ELR (cell line): ENCODE data around the gene ZCCHC14.
A peak's percentile ranks its signal among the peaks of the same experiment; 100 is the strongest.
"Not testable (repeated sequence)": the region's sequence is repeated elsewhere in the genome, so short reads cannot be mapped to it uniquely, and the experiment has no call there.

Source experiments
- DNase-seq: peaks from one replicate; pipeline ENCODE4 v3.0.0-alpha.2; 2015; ENCODE audit warnings: low read depth

ZCCHC14 gene

DNA sequence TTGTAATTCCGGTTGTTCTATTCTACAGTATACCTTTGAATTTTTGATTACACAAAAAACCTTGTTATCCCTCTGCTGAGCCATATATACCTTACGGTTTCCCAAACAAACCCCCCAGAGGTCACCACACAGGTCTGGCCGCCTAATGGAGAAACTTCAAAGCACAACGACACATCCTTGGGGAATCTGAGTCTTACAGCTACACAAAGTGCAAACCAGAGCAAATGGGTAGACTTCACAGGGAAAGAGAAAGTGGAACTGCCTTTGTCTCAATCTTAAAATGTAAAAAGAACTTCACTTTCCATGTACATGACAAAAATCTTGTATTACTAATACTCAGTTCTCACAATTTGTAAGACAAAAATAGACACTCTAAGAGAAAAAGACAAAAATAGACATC, 111.9 kb downstream of the ZCCHC14 start:
- peak; percentile 41 for DNase-seq

DNA sequence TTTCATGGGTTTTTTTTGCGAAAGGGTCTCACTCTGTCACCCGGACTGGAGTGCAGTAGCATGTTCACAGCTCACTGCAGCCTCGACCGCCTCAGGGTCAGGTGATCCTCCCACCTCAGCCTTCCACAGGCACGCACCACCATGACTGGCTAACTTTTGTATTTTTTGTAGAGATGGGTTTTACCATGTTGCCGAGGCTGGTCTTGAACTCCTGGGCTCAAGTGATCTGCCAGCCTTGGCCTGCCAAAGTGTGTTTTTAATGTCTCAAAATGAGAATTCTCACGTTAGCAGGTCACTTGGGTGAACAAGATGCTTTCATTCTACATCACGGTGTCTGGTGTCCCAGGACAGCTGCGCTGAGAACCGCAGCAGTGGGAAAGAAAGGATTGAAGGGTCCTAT, 112.4 kb downstream of the ZCCHC14 start:
- DNase-seq = no peak

DNA sequence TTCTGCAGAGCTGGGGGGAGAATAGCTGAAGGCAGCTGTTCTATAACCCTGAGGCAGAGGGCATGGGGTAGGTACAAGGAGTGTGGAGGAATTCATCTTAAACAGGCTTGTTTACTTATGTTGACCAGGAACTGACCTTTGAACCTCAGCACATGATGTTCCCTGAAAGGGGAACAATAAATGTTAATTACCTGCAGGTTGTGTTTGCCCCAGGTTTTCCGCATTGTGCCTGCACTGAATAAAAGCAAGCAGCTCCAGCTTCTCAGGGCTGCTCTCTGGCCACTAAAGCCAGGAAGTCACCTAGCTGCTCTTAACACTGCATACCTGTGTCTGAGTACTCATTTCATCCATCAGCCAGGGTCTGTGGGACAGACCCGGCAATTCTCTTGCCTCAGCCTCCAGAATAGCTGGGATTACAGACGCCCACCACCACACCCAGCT, 113.5 kb downstream of the ZCCHC14 start:
- not testable (repeated sequence) for DNase-seq

DNA sequence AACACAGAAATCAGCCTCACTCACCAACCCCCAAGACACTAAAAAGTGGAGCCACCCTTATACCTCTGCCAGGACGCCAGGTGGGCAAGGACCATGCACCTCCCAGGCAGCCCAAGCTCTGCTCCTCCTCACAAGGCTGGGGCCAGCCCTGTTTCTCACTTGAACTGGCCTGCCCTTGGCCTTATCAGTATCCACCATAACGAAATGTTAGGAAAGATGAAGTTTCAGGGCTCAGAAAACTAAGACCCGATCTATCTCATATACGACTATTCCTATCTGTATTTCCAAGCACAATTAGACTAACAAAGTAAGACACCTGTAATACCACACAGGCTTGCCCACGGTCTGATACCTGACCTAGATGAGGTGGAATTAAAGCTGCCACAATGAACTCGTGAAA, 116.2 kb downstream of the ZCCHC14 start:
- DNase-seq = no peak

DNA sequence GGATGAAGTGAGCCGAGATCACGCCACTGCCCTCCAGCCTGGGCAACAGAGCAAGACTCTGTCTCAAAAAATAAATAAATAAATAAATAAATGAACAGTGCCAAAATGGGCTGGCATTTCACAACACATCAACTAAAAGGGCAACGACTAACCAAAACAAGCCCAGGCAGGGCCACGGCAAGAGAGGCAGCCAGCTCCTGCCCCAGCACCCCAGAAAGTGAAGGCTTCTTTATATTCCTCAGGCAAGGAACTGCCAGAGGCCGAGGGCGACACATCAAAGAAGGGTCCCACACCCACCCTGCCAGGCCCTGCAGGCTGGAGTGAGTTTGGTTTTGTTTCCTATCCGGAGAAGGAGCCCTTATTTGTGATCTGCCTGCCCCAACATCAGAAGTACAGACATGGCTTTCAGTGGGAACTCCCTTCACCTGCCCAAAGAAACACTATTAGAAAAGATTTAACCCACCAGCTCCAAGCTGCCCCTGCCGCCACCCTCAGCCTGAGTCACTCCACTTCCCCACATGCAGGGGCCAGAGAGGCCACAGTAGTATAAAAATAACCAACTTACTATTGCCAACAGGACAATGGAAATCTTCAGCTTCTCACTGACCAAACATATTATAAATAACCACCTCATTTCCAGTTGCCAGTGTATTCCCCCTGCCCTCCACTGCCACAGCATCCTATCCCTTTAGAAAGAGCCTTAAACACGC, 117.2 kb downstream of the ZCCHC14 start:
- DNase-seq = peak; percentile 34

DNA sequence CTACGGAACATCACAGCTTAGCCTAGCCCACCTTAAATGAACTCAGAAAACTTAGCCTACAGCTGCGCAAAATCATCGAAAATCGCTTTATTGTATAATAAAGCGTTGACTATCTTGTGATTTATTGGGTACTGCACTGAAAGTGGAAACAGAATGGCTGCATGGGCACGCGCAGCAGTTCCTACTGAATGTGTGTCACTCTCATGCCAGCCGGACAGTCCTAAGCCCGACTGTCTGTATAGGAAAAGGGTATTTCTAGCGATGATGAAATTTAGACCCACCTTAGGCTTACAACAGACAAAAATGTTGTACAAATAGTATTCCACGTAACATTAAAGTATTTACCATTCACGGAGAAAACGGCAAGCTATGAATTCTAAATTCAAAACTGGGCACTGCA, 118.5 kb downstream of the ZCCHC14 start:
- DNase-seq = no peak

DNA sequence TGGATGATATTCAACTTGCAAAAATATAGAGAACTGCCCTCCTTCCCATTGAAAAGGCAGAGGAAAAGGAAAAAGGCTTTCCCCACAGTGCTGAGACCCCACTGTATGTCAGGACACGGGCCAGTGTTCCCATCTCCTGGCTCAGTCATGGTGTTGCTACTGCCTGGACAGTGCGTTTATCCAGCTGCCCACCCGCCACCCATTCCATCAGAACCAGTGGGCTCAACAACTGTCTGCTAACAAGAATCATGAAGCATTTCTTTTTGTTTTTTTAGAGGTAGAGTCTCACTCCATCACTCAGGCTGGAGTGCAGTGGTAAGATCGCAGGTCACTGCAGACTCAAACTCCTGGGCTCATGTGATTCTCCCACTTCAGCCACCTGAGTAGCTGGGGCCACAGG, 120.5 kb downstream of the ZCCHC14 start:
- DNase-seq = no peak

DNA sequence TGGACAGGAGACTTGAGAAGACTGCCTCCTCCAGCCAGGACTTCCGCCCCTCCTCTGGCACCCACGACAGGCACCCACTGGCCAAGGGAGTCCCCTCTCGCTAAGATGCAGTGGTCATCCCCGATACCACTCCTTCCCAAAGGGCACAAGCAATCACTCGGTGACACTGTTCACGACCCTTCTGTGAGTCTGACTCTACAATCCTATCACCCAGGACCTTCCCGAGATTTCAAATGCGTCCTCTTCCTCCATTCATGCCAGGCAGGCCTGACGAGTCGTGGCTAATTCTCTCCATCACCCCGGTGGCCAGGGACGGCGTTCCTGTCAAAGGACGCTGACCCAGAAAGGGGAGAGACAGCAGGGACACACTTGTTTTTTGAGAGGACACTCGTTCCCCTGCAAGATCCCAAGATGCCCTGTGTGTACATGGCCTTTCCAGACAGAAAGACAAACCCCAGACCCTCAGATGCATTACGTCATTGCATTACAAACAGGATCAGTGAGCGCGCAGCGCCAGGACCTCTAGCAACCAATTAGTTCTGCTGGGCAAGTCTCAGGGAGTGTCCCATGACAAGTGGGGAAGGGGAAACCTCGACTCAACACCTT, 121.5 kb downstream of the ZCCHC14 start:
- no peak for DNase-seq

DNA sequence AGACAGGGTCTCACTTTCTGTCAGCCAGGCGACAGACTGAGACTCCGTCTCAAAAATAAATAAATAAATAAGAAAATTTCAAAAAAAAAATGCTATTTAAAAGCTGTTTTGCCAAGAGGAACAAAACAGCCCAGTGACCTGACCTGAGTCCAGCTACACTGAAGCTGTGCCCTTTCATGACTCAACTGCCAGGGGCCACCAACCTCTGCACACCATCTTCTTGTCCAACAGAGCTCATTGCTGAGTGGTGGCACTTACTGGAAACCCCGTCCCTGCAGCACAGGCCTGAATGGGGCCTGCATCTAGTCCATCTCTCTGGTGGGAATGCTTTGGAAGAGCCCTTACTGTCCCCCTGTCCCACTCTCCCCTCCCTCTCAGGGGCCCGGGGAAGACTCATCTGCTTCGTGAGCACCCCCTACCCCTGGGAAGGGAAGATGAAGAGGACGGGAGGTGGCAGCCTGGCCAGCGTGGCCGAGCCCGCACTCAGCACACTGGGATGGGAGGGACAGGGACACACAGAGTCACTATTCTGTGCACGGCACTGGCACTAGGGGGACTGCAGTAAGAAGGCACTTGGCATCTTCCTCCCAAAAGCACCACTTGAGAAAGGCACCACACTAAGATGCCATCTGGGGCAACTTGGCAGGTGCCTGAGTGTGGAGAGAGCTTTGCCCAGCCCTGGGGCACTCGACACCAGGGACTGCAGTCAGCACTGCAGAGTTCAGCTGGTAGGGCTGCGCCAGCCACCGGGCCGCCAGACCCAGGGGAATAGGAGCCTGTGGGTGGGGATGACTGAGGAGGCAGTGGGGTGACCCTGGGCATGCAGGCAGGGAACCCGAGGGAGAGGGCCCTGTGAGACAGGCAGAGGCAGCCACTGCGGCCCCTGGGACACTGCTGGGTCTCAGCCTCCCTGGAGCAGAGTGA, 122.8 kb downstream of the ZCCHC14 start:
- no peak for DNase-seq

DNA sequence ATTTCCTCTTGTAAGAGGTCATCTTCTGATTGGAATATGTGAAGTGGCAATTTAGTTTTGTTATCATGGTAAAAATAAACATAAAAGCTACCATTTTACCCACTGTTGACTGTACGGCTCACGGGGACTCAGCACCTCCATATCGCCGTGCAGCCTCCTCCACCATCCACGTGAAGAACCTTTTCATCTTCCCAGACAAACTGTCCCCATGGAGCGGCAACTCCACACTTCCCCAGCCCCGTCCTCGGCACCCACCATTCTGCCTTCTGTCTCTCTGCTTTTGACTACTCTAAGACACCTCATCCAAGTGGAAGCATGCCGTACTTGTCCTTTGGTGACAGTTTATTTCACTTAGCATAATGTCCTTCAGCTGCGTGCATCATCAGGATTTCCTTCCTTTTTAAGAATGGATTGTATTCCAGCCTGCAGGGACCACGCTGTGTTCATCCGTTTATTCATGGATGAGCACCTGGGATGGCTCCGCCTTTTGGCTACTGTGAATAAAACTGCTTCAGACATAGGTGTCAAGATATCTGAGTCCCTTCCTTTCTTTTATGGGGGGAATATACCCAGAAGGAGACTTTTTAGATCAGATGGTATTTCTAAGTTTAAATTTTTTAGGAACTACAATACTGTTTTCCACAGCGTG, 123.6 kb downstream of the ZCCHC14 start:
- DNase-seq = no peak

DNA sequence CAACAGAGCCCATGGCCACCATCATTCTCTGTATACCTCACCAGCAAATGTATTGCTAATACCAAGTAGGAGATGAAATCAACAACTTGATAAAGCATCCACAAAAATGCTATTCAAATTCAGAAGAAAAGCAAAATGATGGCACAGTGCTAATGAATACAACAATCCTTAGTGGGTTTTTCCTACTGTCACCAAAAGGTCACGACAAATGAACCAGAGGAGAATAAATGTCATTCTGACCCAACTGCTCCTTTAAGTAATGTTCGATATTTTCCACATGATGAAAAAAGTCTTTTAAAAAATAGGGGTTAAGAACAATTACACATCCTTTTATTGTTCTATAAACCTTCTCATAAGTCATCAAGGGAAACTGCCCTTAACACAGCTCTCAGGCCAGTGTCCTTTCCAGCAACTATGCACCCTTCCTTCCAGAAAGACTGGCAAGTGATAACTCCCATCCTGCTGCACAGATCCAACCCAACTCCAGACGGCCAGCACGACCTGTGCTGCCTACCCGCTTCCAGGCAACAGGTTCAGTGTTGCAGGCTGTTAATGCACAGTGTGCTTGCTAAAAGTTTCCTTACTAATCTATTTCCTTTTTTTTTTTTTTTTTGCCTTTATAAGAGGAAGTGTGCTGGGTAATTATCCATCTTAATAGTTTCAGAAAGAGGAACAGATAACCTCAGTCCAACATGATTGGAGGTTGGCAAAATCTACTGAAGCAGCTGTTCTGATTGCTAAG, 124.6 kb downstream of the ZCCHC14 start:
- DNase-seq = no peak

DNA sequence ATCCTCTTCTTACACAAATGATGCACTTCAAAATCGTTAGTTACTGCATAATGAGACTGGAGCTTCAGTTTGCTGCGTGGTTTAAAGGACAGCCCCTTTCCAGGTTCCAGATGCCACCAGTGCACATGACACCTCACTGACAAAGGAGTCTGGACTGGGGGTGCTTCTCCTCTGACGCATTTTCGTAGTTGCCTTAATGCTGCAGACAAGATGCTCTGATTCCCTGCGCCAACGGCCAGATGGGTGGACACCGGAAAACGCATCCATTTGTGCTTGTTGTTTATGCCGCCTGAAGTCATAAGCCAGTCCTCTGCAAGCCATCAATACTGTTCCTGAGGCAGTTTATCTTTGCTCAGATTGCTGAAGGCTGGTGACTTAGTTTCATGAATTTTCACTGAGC, 125.3 kb downstream of the ZCCHC14 start:
- no peak for DNase-seq

DNA sequence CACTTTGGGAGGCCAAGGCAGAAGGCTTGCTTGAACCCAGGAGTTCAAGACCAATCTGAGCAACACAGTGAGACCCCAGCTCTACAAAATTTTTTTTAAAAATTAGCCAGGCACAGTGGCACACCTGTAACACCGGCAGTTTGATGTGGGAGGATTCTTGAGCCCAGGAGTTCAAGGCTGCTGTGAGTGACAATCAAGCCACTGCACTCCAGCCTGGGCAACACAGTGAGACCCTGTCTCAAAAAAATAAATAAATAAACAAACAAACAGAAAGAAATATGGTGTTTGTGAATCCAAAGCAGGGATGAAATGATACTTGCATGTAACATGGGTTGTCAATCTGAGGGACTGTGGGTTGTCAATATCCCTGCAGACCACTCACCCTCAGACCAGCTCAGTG, 125.9 kb downstream of the ZCCHC14 start:
- no peak for DNase-seq

DNA sequence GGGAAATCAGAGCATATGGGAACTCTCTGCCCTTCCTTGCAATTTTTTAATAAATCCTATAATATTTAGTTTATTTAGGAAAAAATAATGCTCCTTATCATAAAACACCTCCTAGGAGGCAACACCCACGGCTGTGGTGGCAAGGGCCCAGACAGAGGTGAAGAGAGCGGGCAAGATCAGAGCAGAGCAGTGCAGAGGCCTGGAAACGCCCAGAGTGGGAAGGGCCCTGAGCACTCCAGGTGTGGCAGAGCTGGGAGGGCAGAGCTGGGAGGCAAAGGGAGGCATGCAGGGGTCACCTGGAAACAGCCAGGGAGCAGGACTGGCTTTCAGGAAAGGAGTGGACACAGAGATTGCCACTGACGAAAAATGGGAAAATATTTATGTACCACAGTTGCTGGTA, 126.5 kb downstream of the ZCCHC14 start:
- DNase-seq = no peak

DNA sequence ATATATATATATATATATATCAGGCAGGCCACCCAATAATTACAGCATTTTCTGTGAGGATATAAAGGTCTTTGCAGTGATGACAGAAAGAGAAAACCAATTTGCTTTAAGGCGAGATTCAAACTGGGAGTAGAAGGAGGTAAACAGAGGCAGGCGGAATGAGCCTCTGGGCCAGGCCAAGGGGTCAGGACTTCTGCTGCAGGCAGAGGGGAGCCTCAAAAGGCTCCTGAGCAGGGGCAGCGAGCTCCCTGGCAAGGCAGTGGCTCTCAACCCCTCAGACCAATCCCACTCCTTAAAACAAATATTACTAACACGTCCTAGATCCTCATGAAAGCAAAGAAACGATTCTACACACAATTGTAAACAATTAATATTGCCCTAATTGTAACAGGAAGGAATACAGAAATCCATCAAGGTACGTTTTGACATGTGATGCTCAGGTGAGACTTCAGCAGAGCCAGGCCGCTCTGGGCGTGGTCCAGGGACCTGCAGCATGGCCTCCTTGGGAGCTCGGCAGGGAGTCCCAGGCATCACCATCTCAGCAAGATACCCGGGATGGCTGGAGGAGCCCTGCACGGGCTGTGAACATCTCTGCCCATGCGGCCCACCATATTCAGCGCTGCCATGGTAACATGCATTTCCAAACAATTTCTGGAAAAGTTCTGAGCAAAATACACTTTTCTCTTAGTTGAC, 127.7 kb downstream of the ZCCHC14 start:
- no peak for DNase-seq

DNA sequence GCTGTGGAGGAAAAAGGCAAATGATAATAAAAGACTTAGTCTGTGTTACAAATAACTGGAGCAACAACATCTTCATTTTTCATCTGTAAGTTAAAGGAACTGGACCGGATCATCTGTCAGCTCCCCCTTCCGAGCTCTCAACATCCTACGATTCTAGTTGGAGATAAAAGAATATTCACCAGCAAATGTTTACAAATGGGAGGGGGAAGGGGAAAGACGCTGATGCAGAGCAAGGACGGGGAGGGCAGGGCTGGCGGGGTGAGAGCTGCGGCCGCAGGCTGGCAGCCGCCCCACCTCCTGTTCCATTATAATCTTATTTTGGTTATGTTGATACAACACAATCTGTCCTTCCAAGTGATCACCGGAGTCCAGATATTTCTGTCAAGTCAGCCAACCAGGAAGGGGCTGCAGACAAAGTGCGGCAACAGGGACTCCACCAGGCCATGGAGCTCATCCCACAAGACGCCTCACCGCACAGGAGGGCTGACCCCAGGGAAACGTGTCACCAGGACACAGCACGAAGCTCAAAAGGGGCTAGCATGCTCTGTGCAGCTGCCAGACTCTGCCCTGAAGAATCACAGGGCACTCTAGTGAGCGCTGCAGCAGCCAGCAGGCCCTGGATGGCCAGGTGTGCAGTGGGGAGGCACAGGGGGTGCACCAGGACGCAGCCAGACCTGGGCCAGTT, 128.9 kb downstream of the ZCCHC14 start:
- no peak for DNase-seq

DNA sequence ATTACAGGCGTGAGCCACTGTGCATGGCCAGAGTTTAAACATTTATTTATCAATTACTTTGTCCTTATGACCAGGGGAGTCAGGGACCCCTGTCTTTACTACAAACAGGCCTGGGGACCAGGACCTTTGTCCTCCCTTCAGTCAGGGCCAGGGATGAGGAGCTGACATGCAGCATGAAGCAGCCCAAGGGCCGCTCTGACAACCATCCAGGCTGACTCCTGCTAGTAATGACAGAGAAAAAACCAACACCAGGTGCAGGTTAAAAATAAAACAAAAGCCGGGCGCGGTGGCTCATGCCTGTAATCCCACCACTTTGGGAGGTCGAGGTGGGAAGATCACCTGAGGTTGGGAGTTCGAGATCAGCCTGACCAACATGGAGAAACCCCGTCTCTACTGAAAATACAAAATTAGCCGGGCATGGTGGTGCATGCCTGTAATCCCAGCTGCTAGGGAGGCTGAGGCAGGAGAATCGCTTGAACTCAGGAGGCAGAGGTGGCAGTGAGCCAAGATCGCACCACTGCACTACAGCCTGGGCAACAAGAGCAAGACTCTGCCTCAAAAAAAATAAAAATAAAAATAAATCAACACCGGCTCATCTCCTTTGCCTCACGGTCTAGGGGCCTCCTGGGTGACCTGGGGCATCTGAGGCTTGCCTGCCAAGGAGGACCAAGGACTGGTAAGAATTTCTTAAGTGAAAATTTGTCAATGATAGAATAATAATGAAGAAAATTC, 129.8 kb downstream of the ZCCHC14 start:
- DNase-seq = not testable (repeated sequence)

DNA sequence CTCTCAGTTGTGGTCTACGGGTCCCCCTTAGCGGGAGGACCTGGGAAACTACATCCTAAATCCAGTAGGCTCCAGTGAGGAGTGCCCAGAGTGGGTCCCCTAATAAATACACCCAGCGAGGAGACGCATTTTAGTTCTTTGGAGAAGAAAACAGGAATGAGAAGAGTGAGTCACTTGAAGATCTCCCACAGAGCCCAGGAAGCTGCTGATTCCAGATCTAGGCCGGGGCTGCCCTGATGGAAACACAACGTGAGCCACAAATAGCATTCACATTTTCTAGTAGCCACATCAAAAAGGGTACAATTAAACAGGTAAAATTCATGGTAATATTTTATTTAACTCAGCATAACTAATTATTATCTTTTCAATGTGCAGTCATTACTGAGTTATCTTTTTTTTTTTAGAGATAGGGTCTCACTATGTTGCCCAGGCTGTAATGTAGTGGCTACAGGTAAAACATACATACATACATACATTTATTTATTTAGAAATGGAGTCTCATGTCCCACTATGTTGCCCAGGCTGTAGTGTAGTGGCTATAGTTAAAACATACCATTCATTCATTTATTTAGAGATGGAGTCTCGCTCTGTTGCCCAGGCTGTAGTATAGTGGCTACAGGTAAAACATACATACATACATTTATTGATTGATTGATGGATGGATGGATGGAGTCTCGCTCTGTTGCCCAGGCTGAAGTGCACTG, 130.8 kb downstream of the ZCCHC14 start:
- DNase-seq = no peak
